Loucy (cell line): ENCODE results near the gene SENP2.
"Not testable (repeated sequence)": the region's sequence is repeated elsewhere in the genome, so short reads cannot be mapped to it uniquely, and the experiment has no call there.

Source experiments
- H2AFZ ChIP-seq: fragments of 200-600 bp; sonication (generic); 2 replicates; pipeline ENCODE4 v1.6.0; 2016; ENCODE audit warnings: antibody characterized with exemption, mild to moderate bottlenecking, low read length, moderate library complexity
- H3F3A ChIP-seq: fragments of 200-600 bp; 2 replicates; pipeline ENCODE4 v1.6.0; 2016; ENCODE audit warnings: antibody characterized with exemption, low read depth, mild to moderate bottlenecking
- H3K27me3 ChIP-seq: fragments of 200-600 bp; sonication (generic); 2 replicates; pipeline ENCODE4 v1.6.1; 2014; ENCODE audit warnings: low read length, mild to moderate bottlenecking; ENCODE audit not compliant: insufficient read depth, poor library complexity, severe bottlenecking
- H3K36me3 ChIP-seq: fragments of 200-600 bp; sonication (generic); 2 replicates; pipeline ENCODE4 v1.6.1; 2016; ENCODE audit warnings: low read length; ENCODE audit not compliant: insufficient read depth
- H3K4me1 ChIP-seq: fragments of 200-600 bp; sonication (generic); 2 replicates; pipeline ENCODE4 v1.5.1; 2014; ENCODE audit warnings: low read length, mild to moderate bottlenecking; ENCODE audit not compliant: insufficient read depth, poor library complexity, severe bottlenecking
- H3K4me2 ChIP-seq: fragments of 200-600 bp; sonication (generic); 2 replicates; pipeline ENCODE4 v1.6.0; 2014; ENCODE audit warnings: antibody characterized with exemption, low read length, low read depth, mild to moderate bottlenecking; ENCODE audit not compliant: poor library complexity, severe bottlenecking
- H3K4me3 ChIP-seq: fragments of 200-600 bp; sonication (generic); 2 replicates; pipeline ENCODE4 v1.5.1; 2014; ENCODE audit warnings: low read length, mild to moderate bottlenecking, mixed read lengths; ENCODE audit not compliant: poor library complexity, severe bottlenecking
- H3K79me2 ChIP-seq: fragments of 200-600 bp; sonication (generic); 2 replicates; pipeline ENCODE4 v1.6.1; 2014; ENCODE audit warnings: low read length; ENCODE audit not compliant: insufficient read depth
- H3K9ac ChIP-seq: fragments of 200-600 bp; sonication (generic); 2 replicates; pipeline ENCODE4 v1.6.0; 2014; ENCODE audit warnings: mild to moderate bottlenecking, low read depth, low read length, moderate library complexity; ENCODE audit not compliant: poor library complexity, severe bottlenecking
- H3K9me2 ChIP-seq: fragments of 200-600 bp; sonication (generic); replicated peaks from 2 replicates; pipeline ENCODE4 v1.6.1; 2016; ENCODE audit warnings: low read depth, low read length, mixed read lengths
- H3K9me3 ChIP-seq: fragments of 200-600 bp; sonication (generic); 2 replicates; pipeline ENCODE4 v1.6.1; 2014; ENCODE audit warnings: mild to moderate bottlenecking, antibody characterized with exemption, low read length, low read depth; ENCODE audit not compliant: insufficient read depth
- H4K20me1 ChIP-seq: fragments of 200-600 bp; sonication (generic); 2 replicates; pipeline ENCODE4 v1.6.0; 2014; ENCODE audit warnings: antibody characterized with exemption, low read length, mild to moderate bottlenecking; ENCODE audit not compliant: insufficient read depth, poor library complexity, severe bottlenecking
- CTCF ChIP-seq: fragments of 200-600 bp; sonication (generic); conservative IDR thresholded peaks from 2 replicates; pipeline ENCODE4 v1.5.1; 2014; ENCODE audit warnings: mild to moderate bottlenecking, antibody characterized with exemption, low read length
- EZH2phosphoT487 ChIP-seq: fragments of 200-600 bp; IDR thresholded peaks from 2 replicates; pipeline ENCODE4 v1.6.1; 2018; ENCODE audit warnings: antibody characterized with exemption, mild to moderate bottlenecking, moderate library complexity, borderline replicate concordance

Gene SENP2

GRCh38 chr3:185639632-185640206, 53.6 kb downstream of the SENP2 start:
- no peak for TF ChIP-seq CTCF
- TF ChIP-seq EZH2phosphoT487, result no peak

GRCh38 chr3:185640308-185640707, 54.2 kb downstream of the SENP2 start:
- Histone ChIP-seq H3K9me3 (no peaks in the 10 kb centered on the region), H3K9me2 (no peaks in the 10 kb centered on the region), H3K4me2 (no peak overlapping the region), H3K79me2 (no peaks in the 10 kb centered on the region), H3K36me3 (no peaks in the 10 kb centered on the region), H2AFZ (no peak overlapping the region), H3K9ac (no peak overlapping the region), H3K4me3 (no peak overlapping the region), H3F3A (no peaks in the 10 kb centered on the region), H4K20me1 (no peaks in the 10 kb centered on the region), H3K4me1 (peaks cover 2% of the 10 kb centered on the region), H3K27me3 (no peaks in the 10 kb centered on the region)
- no peak for TF ChIP-seq EZH2phosphoT487
- TF ChIP-seq CTCF, result no peak

More at GRCh38 chr3:185639632-185640206, 53.6 kb downstream of the SENP2 start:
- H3K9ac ChIP-seq, result no peak overlapping the region
- H3F3A ChIP-seq, result no peaks in the 10 kb centered on the region
- H3K4me1 ChIP-seq, result peaks cover 7% of the 10 kb centered on the region
- H3K27me3 ChIP-seq, result no peaks in the 10 kb centered on the region
- H3K4me3 ChIP-seq, result no peak overlapping the region
- H4K20me1 ChIP-seq, result no peaks in the 10 kb centered on the region
- no peaks in the 10 kb centered on the region for H3K9me2 ChIP-seq
- H3K4me2 ChIP-seq, result no peak overlapping the region
- no peaks in the 10 kb centered on the region for H3K36me3 ChIP-seq
- H3K9me3 ChIP-seq, result no peaks in the 10 kb centered on the region
- no peak overlapping the region for H2AFZ ChIP-seq
- H3K79me2 ChIP-seq, result no peaks in the 10 kb centered on the region

- not testable (repeated sequence) for H3K36me3 ChIP-seq, H3K4me3 ChIP-seq, H3K4me2 ChIP-seq, H3K4me1 ChIP-seq, H4K20me1 ChIP-seq, H3K27me3 ChIP-seq, H3K79me2 ChIP-seq, H3F3A ChIP-seq, H3K9me2 ChIP-seq, H2AFZ ChIP-seq, H3K9ac ChIP-seq, H3K9me3 ChIP-seq
Observed at GRCh38 chr3:185645191-185645590, 59.1 kb downstream of the SENP2 start.
